GM19468 (cell line): Measurements from ENCODE around the gene ZC2HC1B.
"Not testable (repeated sequence)": the region's sequence is repeated elsewhere in the genome, so short reads cannot be mapped to it uniquely, and the experiment has no call there.

Source experiments
- ATAC-seq: cut with Tn5 transposase; IDR thresholded peaks from one replicate; pipeline ENCODE4 v1.9.1; 2021; ENCODE audit warnings: mild to moderate bottlenecking, moderate library complexity, moderate number of reproducible peaks; ENCODE audit not compliant: unreplicated experiment; ENCODE audit errors: extremely low read depth

The ZC2HC1B gene, protein sequence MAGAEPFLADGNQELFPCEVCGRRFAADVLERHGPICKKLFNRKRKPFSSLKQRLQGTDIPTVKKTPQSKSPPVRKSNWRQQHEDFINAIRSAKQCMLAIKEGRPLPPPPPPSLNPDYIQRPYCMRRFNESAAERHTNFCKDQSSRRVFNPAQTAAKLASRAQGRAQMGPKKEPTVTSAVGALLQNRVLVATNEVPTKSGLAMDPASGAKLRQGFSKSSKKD

DNA sequence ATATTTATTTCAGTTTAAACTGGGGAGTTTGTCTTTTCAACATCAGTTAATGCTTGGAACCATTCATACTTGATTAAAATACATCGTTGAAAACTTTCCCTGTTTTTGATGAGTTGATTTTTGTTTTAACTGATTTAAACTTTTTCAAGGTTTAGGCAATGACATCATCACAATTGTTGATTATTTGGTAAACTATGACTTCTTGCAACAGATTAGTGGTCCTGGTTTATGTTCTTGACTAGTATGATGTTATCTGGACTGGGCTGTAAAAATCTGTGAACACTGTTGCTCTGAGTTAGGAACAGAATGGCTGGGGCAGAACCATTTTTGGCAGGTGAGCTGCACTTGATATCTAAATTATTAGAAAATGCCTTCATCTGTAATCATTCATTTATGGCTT lies at the start of gene ZC2HC1B:
ZC2HC1B (plus strand) TSS at position 241 of the 400 bp plus-strand sequence; CDS start at position 307, 66 bp downstream.
- no peak for ATAC-seq

DNA sequence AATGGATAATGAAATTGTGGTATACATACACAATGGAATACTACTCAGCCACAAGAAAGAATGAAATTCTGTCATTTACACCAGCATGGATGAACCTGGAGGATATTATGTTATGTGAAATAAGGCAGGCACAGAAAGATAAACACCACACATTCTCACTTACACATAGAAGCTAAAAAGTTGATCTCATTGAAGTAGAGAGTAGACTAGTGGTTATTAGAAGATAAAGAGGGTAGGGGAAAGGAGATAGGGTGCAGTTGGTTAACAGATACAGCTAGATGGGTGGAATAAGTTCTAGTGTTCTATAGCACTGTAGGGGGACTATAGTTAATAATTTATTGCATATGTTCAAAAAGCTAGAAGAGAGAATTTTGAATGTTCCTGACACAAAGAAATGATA lies 46.7 kb upstream of the ZC2HC1B start:
- ATAC-seq = no peak

GRCh38 chr6:143821359-143821758 lies 42.9 kb upstream of the ZC2HC1B start:
- ATAC-seq = no peak

DNA sequence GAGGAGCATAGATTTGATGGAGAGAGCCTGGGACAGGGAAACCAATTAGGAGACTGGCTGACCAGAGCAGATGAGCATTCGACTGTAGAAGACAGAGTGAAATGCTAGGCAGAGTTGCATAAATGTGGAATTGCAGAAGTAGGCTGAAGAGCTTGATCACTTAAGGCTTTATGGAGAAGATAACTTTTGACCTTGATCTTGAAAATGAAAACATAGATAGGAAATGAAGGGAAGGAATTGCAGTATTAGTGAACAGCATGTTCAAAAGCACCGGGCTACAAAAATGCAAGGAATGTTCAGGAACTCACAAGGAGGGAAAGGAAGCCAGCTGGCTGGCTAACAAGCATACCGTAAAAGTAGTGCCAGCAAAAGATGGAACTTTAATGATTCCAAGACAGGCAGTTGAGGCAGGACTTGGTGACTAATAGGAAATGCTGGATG lies 41.7 kb upstream of the ZC2HC1B start:
- ATAC-seq = no peak

- no peak for ATAC-seq
Observed at GRCh38 chr6:143823548-143823947, 40.7 kb upstream of the ZC2HC1B start.

DNA sequence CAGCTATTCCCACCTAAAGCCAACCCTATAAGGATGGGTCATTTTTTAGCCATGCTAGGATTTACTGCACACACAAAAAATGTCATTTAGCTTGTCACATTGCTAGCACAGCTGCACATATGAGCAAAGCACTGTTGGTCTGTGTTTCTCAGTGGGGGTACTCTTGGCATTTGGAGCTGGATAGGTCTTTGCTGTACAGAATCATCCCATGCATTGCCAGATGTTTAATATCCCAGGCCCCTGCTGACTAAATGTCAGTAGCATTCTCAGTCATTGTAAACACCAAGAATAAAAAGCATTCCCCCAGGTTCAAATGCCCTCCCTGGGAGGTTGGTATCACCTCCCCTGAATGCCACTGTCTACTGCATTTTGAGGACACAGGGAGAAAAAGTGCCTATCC lies 35.7 kb upstream of the ZC2HC1B start:
- ATAC-seq = no peak

DNA sequence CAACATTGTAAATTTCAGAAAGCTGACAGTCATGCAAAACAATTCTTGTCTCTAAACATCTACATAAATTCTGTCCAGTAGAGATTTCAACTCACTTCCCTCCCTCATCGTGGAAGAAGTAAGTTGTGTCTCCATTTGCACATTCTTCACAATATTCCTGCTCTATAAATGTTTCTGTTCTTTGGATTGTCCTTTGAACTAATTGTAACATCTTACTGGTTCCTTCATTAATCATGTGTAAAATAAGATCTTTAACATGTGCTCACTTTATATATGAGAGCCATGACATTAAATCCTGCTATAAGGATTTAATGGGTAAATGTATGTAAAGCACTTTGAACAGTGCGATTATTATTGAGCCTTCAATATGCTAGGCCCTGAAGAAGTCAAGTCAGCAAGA lies 28.1 kb upstream of the ZC2HC1B start:
- ATAC-seq = no peak

DNA sequence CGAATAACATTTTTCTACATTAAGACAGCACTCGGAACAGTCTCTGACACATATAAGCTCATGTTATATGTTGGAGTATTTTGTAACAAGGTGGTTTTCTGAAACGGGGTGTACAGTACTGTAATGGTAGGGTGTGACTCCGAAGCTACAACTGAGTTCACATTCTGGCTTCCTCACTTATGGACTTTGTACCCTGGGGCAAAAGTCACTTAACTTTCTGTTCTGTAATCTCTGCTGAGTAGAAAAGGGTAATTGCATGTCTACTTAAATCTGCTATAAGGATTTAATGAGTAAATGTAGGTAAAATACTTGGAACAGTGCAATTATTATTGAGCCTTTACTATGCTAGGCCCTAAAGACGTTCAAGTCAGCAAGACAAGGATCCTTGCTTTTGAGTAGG lies 25.9 kb upstream of the ZC2HC1B start:
- no peak for ATAC-seq

- no peak for ATAC-seq
Observed at GRCh38 chr6:143839196-143839595, 25.1 kb upstream of the ZC2HC1B start.

DNA sequence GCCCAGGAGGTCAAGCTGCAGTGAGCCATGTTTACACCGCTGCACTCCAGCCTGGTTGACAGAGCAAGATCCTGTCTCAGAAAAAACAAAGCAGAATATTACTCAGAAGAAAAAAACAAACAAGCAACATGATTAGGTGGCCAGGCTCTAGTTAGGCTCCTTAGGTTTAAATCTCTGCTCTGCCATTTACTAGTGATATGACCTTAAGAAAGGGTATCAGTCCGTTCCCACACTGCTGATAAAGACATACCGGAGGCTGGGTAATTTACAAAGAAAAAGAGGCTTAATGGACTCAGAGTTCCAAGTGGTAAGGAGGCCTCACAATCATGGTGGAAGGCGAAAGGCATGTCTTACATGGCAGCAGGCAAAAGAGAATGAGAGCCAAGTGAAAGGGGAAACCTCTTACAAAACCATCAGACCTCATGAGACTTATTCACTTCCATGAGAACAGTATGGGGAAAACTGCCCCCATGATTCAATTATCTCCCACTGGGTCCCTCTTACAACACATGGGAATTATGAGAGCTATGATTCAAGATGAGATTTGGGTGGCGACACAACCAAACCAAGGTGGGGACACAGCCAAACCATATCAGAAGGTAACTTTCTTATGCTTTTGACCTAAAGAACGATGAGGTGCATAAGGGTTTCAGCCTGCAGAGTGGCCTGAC lies 23.5 kb upstream of the ZC2HC1B start:
- ATAC-seq = no peak

GRCh38 chr6:143842461-143842901 lies 21.8 kb upstream of the ZC2HC1B start:
- peak; percentile 3 for ATAC-seq

DNA sequence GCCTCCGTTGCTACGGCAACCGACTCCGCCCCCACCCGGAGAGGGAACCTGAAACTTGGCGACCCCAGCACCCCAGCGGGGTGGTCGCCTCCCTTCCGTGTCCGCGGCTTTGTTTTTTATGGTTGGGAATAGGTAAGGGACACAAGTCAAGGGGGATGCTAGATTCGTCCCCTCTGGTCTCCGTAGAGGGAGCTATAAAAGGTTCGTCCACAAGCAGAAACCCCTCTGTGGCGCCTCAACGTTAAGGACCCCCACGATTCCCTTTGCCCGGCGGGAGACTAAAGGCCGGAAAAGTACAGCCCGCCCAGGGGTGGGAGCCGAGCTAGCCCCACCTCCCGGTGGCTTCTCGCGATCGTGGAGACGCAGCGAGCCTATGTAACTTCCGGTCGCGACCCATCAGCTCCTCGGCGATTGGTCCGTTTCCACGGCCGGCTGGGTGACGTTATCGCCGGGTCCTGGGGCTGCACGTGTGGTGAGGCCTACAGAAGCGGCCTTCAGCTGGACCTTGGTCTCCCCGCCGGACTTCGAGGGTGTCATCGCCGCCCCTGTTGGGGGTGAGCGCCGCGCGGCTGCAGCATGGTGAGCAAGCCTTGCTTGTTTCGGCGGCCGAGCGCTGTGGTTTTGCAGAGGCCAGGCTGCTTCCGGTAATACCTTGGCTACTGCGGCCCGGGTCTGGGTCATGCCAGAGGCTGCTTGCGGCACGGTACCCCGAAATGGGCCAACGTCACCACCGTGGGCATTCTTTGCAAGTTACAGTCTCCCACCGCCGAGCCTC lies 21.2 kb upstream of the ZC2HC1B start, which contains the start of gene LTV1:
LTV1 (plus strand) TSS at position 437 of the 775 bp plus-strand sequence; CDS start at position 577, 140 bp downstream.
- peak; percentile 99 for ATAC-seq

- no peak for ATAC-seq
Observed at GRCh38 chr6:143843677-143843999, 20.6 kb upstream of the ZC2HC1B start.

DNA sequence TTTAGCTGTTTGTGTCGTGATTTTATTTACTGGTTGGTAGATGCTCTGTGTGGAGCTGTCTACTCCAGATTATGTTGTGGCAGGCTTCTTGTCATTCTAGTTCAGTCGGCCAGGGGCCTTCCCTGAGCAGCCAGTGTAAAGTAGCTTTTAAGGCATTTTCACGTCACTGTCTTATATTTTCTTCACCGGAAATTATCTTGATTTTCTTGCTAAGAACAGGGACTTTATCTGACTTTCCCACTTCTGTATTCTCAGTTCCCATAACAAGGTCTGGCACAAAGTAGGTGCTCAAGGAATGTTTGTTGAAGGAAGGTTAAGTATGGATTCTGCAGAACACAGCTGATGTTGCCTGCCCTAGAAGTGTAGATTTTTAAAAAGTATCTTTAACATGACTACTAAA lies 20.3 kb upstream of the ZC2HC1B start:
- no peak for ATAC-seq

DNA sequence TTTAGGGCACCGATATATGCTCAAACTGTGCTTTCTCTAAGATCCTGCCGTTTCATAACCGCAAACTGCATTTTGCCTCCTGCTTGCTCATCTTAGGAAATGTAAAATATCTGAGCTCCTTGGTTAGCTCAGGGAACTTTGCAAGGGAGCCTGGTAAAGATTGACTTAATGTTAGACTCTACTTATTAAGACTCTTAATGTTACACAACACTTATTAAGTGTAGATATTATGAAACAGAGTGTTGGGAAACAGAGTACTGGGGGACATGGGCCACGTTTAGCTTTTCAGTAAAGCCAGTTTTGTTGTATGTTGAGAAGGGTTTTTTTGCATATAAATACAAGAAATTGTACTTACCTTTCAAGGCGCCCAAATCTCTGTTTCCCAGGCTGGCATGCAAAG lies 19.2 kb upstream of the ZC2HC1B start:
- ATAC-seq = no peak

GRCh38 chr6:143851706-143852105 lies 12.6 kb upstream of the ZC2HC1B start:
- not testable (repeated sequence) for ATAC-seq

DNA sequence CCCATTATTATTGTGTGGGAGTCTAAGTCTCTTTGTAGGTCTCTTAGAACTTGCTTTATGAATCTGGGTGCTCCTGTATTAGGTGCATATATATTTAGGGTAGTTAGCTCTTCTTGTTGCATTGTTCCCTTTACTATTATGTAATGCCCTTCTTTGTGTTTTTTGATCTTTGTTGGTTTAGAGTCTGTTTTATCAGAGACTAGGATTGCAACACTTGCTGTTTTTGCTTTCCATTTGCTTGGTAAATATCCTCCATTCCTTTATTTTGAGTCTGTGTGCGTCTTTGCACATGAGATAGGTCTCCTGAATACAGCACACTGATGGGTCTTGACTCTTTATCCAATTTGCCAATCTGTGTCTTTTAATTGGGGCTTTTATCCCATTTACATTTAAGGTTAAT lies 9.2 kb upstream of the ZC2HC1B start:
- not testable (repeated sequence) for ATAC-seq

- not testable (repeated sequence) for ATAC-seq
Observed at GRCh38 chr6:143856762-143857161, 7.5 kb upstream of the ZC2HC1B start.

GRCh38 chr6:143857651-143858050 lies 6.6 kb upstream of the ZC2HC1B start:
- ATAC-seq = no peak

GRCh38 chr6:143859891-143860660 lies 4.2 kb upstream of the ZC2HC1B start:
- no peak for ATAC-seq
